Hindlimb muscle (tissue), 1 donor: ENCODE measurements around the gene WNT8A. TPM values are rescaled to one million over a fixed set of nuclear protein-coding genes. Genes with fewer than 3 reads are reported as not detected.
"Not testable (repeated sequence)": the region's sequence is repeated elsewhere in the genome, so short reads cannot be mapped to it uniquely, and the experiment has no call there.

Experiments
- DNase-seq: peaks from one replicate; pipeline ENCODE4 v3.0.0-alpha.2; 2013
- polyA plus RNA-seq: library from polyadenylated mRNA; unstranded; fragments of 120-200 nt; gene quantifications from one replicate; pipeline ENCODE4 v1.2.1, GENCODE V29; 2013; ENCODE audit not compliant: insufficient read length

WNT8A gene, protein sequence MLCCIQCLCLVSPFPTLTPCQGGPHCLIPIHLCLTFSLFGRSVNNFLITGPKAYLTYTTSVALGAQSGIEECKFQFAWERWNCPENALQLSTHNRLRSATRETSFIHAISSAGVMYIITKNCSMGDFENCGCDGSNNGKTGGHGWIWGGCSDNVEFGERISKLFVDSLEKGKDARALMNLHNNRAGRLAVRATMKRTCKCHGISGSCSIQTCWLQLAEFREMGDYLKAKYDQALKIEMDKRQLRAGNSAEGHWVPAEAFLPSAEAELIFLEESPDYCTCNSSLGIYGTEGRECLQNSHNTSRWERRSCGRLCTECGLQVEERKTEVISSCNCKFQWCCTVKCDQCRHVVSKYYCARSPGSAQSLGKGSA
- polyA plus RNA-seq = not detected

DNA sequence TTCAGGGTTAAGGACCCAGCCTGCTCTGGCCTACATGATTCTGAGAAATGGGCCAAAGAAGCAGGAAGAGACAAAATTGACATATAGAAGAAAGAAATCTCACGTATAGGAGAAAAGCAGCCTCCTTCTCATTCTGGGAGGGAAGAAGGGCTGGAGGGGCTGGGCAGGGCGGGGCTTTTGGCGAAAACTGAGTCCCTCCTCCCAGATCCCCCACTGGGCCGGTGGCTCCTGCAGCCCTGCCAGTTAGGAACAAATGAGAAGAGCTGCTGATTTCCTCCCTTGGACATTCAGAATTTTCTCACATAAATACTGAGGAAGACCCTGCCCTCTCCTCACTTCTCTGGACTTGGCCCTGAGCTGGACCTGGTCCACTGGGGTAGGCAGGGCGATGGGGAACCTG lies at the start of gene WNT8A:
TSS of gene WNT8A (plus strand) at position 332 of the 400 bp plus-strand sequence. CDS start 95 bp downstream, outside the sequence.
- no peak for DNase-seq

DNA sequence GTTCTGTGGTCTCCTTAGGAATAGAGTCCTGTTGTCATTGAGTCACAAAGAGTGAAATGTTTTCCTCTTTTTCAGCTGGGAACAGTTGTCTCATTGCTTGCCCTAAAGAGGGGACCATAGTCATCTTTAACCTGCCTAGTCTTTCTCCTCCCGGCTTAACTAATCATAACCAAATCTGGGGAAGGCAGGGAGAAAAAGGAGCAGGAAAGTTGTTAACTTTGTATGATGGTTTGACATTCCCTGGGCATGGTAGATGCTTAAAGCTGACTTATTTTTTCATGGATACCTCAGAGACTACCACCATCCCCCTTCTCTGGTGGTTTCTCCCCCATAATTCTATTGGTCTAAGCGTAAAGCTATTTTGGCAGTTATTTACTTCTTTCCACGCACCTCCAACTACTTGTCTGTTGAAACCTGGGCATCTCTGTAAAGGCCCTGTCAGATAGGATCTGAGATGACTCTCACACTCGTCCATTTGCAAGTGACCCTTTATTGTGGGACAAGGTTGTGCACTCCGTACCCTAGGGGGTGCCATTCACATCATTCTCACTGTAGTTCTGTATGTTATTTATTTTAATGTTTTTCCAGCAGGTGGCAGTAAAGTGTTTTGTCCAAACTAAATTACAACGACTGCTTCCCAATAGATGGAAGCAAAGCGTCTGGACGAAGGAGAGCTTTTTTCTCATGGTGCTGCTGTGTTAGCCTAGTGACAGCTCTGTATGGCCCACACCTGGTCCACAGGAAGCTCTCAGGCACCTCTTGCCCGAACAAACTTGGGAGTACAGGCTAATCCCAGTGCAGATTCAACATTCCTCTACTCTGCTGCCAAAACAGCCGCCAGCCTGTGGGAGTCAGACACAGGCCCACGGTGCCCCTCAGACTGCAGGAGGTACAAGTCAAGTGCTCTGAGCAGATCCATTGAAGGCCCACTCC lies 48.0 kb upstream of the WNT8A start:
- peak; percentile 71 for DNase-seq

DNA sequence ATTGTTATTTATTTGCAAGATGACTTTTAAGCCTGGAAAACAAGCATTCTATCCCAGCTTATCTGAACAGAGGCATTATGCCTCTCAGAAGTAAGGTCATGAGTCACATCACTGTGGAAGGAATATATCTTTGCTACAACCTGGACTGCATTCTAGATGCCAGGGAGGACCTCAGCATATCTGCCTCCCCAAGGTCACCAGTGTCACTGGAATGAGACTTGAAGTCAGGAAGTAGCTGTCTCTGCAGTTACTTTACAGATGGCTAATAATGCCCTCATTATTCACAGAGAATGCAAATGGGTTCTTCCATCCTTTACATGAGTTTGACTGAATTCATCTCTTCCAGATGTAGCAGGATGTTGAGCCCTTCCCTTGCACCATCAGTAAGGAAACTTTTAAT lies 46.6 kb upstream of the WNT8A start:
- DNase-seq = no peak

DNA sequence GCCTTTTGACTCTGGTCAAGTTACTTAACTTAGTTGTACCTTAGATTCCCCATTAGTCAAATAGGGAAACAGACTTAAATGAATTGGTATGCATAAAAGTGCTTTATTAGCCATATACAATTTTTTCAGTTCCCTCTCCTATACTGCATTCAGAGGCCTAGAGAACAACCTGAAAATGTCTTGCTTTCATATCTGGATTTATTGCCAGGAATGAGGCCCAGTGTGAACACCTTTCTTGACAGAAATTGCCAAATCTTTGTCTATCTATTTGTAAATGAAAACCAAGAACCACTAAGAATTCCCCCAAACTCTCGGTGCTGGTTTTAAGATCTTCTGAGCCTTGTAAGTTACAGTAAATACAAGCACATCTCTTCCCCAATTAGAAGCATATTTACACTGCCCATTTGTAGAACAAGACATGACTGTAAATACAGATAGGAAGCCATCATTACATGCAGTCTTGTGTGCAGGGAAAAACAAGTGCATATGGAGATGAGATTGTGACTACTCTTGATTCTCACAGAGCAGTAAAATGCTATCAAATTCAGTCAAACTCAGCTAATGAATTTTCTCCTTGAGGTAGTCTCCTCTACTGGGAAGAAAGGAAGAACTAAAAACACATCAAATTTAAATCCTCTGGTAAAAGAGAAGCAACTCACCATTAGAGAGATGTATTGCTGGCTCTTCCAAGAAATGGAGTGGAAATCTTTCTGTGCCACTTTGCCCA lies 45.8 kb upstream of the WNT8A start:
- no peak for DNase-seq

DNA sequence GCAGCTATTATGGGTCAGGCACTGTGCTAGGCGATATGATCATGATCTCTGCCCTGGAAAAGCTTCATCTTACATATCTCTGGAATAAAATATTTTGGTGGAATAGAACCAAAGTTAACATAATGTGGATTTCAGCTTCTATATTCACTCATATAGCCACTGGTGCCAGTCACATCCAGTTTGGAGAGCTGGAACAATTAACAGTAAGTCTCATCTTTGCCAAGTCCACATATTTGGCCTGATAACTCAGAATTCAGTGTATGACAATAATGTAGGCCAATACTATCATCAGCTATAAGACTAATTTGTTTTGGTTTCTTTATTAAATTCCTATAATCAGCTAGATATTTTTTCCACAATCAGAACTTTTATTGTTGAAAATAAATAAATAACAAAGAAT lies 45.0 kb upstream of the WNT8A start:
- no peak for DNase-seq

DNA sequence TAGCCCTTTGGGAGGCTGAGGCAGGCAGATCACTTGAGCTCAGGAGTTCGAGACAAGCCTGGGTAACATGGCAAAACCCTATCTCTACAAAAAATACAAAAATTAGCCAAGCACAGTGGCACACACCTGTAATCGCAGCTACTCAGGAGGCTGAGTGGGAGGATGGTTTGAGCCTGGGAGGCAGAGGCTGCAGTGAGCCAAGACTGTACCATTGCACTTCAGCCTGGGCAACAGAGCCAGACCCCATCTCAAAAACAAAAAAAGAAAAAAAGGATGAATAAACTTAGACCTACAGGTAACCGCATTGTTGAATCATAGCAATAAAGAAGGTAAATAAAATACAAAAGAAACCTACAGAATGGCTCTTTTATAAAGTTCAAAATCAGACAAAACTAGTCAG lies 38.5 kb upstream of the WNT8A start:
- DNase-seq = not testable (repeated sequence)

DNA sequence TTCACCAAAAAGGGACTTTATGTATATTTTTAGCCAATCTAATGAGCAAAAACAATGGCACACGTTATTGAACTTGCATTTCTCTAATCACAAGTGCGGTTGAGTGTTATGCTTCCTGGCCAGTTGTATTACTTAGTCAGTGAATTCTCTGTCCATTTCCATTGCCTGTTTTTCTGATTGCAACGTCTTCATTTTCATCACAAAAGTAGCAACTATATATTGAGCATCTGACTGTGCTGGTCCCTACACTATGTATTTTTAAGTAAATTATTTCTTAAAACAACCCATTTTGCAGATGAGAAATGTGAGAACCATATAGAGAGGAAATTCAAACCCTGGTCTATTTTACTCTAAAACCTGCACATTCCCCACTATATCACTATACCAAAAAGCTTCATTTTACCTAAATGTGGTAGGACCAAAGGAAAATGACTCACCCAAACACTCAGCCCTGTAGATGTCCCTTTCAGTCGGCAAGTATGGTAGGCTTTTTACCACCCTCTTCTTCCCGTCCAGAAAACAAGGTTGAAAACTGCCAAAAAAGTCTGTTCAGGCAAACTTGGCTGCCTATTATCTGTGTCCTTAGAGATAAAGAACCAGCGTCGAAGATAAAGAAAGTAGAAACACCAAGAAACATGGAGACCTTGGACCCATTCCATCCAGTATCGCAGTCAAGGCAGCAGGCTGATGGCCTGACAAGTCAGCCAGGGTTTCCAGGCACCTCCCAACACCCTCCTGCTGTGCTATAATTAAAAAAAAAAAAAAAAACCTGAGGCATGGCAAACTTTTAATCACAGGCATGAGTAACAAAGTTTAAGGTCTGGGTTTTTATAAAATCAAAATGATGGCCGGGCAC lies 32.2 kb upstream of the WNT8A start:
- no peak for DNase-seq

DNA sequence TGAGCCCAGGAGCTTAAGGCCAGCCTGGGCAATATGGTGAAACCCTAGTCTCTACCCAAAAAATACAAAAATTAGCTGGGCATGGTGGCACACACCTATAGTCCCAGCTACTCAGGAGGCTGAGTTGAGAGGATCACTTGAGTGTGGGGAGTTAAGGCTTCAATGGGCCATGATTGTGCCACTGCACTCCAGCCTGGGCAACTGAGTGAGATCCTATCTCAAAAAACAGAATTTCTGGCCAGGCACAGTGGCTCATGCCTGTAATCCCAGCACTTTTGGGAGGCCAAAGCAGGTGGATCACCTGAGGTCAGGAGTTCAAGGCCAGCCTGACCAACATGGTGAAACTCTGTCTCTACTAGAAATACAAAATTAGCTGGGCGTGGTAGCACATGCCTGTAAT lies 31.1 kb upstream of the WNT8A start:
- DNase-seq = not testable (repeated sequence)

DNA sequence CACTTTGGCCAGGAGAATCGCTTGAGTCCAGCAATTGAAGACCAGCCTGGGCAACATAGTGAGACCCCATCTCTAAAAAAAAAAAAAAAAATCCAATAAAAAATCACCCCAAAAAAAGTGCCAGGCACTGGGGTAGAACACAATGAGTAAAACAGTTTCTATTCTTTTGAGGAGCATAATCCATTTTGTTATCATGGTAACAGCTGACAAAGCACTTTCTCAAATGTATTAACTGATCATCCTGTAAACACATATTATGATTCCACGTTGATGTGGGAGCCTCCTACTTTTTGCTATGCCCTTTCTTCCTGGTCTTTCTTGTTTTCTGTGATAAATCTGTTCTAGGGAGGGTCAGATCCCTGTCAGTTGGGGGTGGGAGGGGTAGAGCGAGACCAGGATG lies 30.3 kb upstream of the WNT8A start:
- DNase-seq = no peak

DNA sequence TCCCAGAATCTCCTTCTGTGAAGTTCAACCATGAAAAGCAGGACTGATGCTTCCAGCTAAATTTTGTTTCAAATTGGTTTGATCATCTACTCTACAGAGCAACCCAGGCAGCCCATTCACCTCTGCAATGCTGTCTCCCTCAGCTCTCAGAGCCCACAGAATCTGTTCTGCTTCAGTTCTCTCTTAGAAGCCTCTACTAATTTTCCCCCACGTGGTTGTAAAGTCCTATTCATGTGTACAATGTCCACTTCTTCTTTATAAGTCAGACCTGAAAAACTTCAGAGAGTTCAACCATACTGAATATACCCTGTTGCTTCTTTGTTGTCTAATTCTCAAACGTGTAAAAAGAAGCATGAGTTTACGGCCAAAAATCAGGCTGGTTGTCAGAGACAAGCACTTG lies 29.6 kb upstream of the WNT8A start:
- no peak for DNase-seq

DNA sequence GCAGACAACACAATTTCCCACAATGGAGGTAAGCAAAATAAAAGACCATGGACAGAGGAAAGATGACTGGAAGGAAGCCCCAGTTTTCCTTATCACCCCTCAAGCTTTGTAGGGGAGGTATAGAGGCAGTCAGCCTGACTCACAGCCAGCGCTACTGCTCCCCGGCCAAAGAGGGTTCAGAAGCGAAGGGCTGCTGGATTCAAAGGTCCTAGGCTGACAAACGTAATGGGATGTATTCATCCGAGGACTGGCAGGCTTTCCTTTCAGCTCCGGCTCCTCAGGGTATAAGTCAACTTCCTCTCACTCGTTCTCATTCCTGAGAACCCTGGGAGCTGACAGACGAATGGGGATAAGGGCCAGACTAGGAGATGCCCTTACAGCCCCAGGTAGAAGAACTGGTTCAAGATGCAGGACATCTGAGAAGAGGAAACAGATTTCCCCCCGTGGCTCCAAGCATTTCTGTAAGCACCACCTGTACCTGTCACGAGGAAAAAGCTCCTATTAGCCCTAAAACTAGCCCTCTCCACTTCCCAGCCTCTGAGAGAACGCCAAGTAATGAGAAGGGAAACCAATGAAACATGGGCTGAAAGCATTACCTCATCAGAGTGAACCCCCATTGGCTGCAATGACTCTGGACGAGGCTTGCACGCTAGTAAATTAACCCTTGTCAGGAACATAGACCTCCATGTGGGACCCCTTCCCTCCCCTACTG lies 28.8 kb upstream of the WNT8A start:
- no peak for DNase-seq

DNA sequence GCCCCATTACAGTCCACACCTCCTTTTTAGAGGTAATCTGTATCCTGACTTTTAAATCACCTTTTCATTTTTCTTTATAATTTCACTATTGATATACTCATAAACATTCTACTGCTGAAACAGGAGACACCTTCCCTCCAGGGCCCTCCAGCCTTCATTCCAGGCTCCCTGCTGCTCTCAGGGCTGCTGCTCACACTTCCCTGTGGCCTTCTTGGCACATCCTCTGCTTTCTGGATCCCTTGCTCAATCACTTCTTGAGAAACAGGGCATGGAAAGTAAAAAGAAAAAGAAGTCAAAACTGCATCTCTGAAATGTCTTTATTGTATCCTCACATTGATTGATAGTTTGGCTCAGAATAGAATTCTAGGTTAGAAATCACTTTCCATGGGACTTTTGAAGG lies 19.3 kb upstream of the WNT8A start:
- DNase-seq = no peak

DNA sequence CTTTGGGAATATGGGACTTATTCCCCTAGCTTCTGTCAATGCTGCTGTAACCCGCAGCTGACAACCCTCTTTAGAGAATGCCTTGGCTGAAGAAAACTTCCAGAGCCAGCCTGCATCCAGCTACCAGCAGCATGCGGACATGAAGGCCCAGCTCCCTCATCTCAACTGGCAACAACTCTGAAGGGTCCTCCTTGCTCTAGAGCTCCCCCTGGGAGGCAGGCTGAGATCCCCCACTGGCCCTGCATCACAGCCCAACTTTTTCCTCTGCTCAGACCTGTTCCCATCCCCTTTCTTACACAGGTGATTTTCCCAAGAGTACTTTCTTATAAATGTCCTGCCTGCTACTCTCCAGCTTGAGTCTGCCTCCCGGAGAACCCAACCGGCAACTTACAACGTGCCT lies 18.7 kb upstream of the WNT8A start:
- DNase-seq = no peak

DNA sequence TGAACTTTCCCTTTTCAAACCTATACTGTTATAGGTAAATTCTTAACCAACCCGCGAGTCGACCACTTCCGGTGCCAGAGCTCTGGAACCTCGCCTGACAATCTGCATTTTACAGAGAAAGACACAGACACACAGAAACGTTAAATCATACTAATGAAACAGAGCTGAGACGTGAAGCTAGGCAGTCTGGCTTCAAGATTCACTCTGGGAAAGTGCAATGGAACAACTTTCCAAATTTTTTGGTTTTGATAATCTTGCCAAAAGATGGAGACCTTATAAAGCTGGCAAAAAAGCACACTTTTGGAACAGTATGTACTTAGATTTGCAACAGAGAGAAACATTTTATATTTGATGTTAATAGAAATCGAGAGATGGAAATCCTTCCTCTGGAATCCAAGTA lies 15.9 kb upstream of the WNT8A start:
- no peak for DNase-seq

DNA sequence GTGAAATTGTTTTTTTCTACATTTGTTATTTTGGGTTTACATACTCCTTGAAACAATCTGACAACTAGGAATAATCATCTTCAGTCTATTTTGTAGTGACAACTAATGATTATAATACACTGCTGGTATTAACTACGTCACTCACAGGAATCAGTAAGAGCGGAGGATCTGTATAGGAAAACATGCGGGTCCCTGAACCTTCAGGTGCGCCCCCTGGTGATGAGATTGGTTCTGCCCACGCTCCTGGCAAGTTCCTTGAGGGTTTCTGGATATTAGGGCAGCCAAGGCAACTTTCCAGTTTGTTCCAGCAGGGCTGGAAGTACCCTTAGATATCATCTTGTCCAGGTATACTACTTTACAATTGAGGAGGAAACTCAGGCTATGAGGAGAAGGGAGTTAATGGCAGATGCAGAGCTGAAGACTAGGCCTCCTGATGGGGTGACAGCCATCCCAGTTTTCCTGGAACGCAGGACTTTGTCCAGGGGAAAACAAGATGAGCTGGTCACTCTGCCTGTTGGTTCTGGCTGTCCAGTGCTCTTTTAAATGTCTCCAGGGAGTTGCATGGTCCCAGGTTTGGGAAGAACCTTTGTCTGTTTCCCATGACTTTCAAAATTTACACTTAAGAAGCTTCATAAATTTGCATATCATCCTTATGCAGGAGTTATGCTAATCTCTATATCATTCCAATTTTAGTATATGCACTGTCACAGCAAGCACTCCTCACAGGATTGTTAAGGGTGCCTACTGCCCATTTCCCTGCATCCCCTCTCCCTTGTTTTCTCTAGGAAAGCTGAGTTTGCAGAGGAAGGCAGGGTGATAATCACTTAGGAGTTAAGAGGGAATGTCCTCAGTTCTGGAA lies 14.9 kb upstream of the WNT8A start:
- peak; percentile 23 for DNase-seq

DNA sequence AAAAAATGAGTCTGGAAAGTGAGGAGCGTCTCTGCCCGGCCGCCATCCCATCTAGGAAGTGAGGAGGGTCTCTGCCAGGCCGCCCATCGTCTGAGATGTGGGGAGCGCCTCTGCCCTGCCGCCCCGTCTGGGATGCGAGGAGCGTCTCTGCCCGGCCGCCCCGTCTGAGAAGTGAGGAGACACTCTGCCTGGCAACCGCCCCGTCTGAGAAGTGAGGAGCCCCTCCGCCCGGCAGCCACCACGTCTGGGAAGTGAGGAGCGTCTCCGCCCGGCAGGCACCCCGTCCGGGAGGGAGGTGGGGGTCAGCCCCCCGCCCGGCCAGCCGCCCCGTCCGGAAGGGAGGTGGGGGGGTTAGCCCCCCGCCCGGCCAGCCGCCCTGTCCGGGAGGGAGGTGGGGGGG lies 13.8 kb upstream of the WNT8A start:
- not testable (repeated sequence) for DNase-seq

DNA sequence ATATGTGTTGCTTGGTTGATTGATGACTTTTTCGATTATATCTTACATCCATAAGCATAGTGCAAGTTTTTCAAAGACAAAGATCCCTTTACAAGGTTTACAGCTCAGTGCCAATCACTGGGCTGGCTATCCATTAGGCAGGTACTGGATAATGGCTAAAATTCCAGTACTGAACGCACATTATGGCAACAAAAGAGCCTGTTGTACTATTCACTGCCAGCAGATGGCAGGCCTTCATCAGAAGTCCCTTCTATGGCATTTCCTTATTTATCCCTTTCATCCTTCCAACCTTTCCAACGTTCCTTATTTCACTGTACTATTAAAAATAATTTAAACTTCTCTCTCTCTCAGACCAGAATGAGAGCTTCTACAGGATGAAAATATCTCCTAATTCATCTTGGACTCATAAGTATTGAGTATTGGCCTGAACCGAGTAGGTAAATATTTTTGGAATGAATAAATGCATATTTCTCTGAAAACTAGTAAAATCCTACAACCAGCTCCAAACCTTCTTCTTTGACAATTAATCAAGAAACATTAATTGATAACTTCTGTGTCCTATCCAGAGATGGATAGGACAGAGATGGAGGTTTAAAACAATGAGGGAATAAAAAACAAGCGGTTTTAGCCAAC lies 6.7 kb upstream of the WNT8A start:
- peak; percentile 62 for DNase-seq

DNA sequence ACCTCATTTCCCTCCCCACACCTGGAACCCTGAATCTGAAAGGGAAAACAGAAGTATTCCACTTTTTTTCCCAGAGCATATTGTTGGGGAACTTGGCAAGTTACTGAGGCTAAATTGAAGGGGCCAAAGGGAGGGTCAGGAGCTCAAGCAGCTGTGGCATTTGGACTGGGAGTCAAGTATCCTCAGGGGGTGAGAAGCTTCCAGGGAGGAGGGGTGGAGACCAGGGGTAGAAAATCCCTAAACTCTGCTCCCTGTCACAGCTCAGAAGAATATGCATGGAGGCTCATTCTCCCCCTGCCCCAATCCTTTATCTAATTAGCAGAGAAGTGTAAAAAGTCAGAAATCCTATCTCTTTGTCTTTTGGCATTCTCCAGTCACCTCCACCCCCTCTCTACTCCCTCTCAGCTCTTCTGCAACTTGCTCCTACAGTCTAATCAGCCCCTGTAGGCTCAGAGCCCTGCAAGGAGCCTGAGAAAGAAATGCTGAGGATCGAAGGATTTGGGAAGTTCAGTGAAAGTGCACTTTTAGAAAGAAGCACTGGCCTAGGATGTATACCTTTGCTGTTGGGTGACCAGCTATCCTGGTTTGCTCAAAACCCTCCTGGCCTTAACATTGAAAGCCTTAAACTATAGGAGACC lies 5.7 kb upstream of the WNT8A start:
- DNase-seq = no peak

DNA sequence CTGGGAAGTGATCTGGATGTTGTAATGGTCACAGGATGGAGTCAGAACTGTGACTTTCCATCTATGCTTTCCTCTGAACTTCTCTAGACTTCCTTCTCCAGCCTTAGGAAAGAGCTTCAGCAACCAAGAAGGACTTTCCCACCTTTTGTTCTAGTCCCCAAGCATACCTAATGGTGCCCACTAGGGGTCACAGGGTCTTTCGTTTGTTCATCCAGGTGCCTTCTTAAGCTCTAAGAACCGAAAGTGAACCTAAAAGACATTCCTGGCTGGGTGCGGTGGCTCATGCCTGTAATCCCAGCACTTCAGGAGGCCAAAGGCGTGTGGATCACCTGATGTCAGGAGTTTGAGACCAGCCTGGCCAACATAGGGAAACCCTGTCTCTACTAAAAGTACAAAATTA lies 1.8 kb upstream of the WNT8A start:
- DNase-seq = no peak
